RWPE2 (cell line): ENCODE results near the gene THRB.

Experiments
- ATAC-seq: fragments of 200-7000 bp; cut with Tn5 transposase; 3 replicates; pipeline ENCODE4 v1.9.1; 2021; ENCODE audit warnings: low read depth
- DNase-seq: peaks from one replicate; pipeline ENCODE4 v3.0.0-alpha.2; 2020; ENCODE audit warnings: low spot score
- H3K27ac ChIP-seq: fragments of 450-650 bp; 2 replicates; pipeline ENCODE4 v1.5.1; 2017; ENCODE audit warnings: mild to moderate bottlenecking; ENCODE audit not compliant: poor library complexity, severe bottlenecking
- H3K27me3 ChIP-seq: fragments of 250-450 bp; sonication (Bioruptor Pico); 2 replicates; pipeline ENCODE4 v1.5.1; 2021; ENCODE audit warnings: mild to moderate bottlenecking, moderate library complexity; ENCODE audit not compliant: insufficient read depth, poor library complexity, severe bottlenecking
- H3K36me3 ChIP-seq: fragments of 250-450 bp; sonication (Bioruptor Pico); 2 replicates; pipeline ENCODE4 v1.5.1; 2020; ENCODE audit warnings: low read depth, mild to moderate bottlenecking, moderate library complexity
- H3K4me1 ChIP-seq: fragments of 250-450 bp; sonication (Bioruptor Pico); 2 replicates; pipeline ENCODE4 v1.5.1; 2021; ENCODE audit warnings: mild to moderate bottlenecking, moderate library complexity; ENCODE audit not compliant: insufficient read depth, poor library complexity, severe bottlenecking
- H3K4me3 ChIP-seq: fragments of 250-450 bp; sonication (Bioruptor Pico); 2 replicates; pipeline ENCODE4 v1.5.1; 2021; ENCODE audit warnings: mild to moderate bottlenecking, moderate library complexity; ENCODE audit not compliant: severe bottlenecking
- H3K9me3 ChIP-seq: fragments of 250-450 bp; sonication (Bioruptor Pico); 2 replicates; pipeline ENCODE4 v1.5.1; 2021; ENCODE audit warnings: mild to moderate bottlenecking, moderate library complexity; ENCODE audit not compliant: severe bottlenecking
- CTCF ChIP-seq: fragments of 450-650 bp; IDR thresholded peaks from one replicate; pipeline ENCODE4 v1.5.1; 2017; ENCODE audit warnings: mild to moderate bottlenecking, moderate library complexity; ENCODE audit not compliant: poor library complexity, severe bottlenecking

THRB gene

GRCh38 chr3:24503616-24504113 lies 9.0 kb upstream of the THRB start:
- TF ChIP-seq CTCF = no peak
- no peak for DNase-seq
- H3K36me3 ChIP-seq = no peaks in the 10 kb centered on the region
- H3K27me3 ChIP-seq = no peaks in the 10 kb centered on the region
- no peaks in the 10 kb centered on the region for H3K9me3 ChIP-seq
- ATAC-seq = no peak
- no peak overlapping the region for H3K27ac ChIP-seq
- no peak overlapping the region for H3K4me3 ChIP-seq
- peaks cover 32% of the 10 kb centered on the region for H3K4me1 ChIP-seq

- no peak for DNase-seq
Observed at GRCh38 chr3:24502690-24503089, 8.0 kb upstream of the THRB start.

GRCh38 chr3:24500806-24501205 lies 6.2 kb upstream of the THRB start:
- no peak overlapping the region for H3K4me3 ChIP-seq
- no peak overlapping the region for H3K27ac ChIP-seq
- DNase-seq = no peak
- H3K9me3 ChIP-seq = no peaks in the 10 kb centered on the region
- H3K4me1 ChIP-seq = peaks cover 17% of the 10 kb centered on the region
- TF ChIP-seq CTCF = no peak
- H3K27me3 ChIP-seq = no peaks in the 10 kb centered on the region
- no peaks in the 10 kb centered on the region for H3K36me3 ChIP-seq
- no peak for ATAC-seq

More at GRCh38 chr3:24502690-24503089, 8.0 kb upstream of the THRB start:
- no peak overlapping the region for H3K4me3 ChIP-seq
- H3K27ac ChIP-seq = no peak overlapping the region
- H3K4me1 ChIP-seq = peaks cover 22% of the 10 kb centered on the region
- no peaks in the 10 kb centered on the region for H3K27me3 ChIP-seq
- peak; percentile 61; the same call in 1 of the 3 replicates for ATAC-seq
- no peak for TF ChIP-seq CTCF
- H3K36me3 ChIP-seq = no peaks in the 10 kb centered on the region
- H3K9me3 ChIP-seq = no peaks in the 10 kb centered on the region

- no peak overlapping the region for H3K27ac ChIP-seq
- H3K4me1 ChIP-seq = peaks cover 17% of the 10 kb centered on the region
- TF ChIP-seq CTCF = no peak
- no peaks in the 10 kb centered on the region for H3K36me3 ChIP-seq
- DNase-seq (no peak), ATAC-seq (no peak)
- H3K4me3 ChIP-seq = no peak overlapping the region
- no peaks in the 10 kb centered on the region for H3K27me3 ChIP-seq
- no peaks in the 10 kb centered on the region for H3K9me3 ChIP-seq
Observed at GRCh38 chr3:24499991-24500390, 5.3 kb upstream of the THRB start.

- no peak for DNase-seq
- no peak for TF ChIP-seq CTCF
- H3K36me3 ChIP-seq = no peaks in the 10 kb centered on the region
- peaks cover 17% of the 10 kb centered on the region for H3K4me1 ChIP-seq
- no peaks in the 10 kb centered on the region for H3K9me3 ChIP-seq
- H3K4me3 ChIP-seq = no peak overlapping the region
- ATAC-seq = no peak
- H3K27me3 ChIP-seq = no peaks in the 10 kb centered on the region
- no peak overlapping the region for H3K27ac ChIP-seq
Observed at GRCh38 chr3:24498796-24499195, 4.1 kb upstream of the THRB start.
